ENCODE measurements around the gene CTSS. TPM values are rescaled to one million over a fixed set of nuclear protein-coding genes. Genes with fewer than 3 reads are reported as not detected.

Gene CTSS
- total RNA-seq (5.7 and 11.1 TPM in 2 replicates), polyA plus RNA-seq (3.5 and 4.0 TPM in 2 replicates), polyA minus RNA-seq (7.3 and 12.3 TPM in 2 replicates), Bru-seq, nascent RNA (percentile 47 among the genes with signal in this experiment), BruChase-seq, experiment 1, labeled RNA remaining after a 6-hour chase (percentile 46 among the genes with signal in this experiment), BruChase-seq, experiment 2, labeled RNA remaining after a 2-hour chase (percentile 41 among the genes with signal in this experiment)
- 5.6 and 6.6 TPM in 2 replicates for polyA plus RNA-seq (2011; cell fraction: cytosol; rRNA removed)
- 2.8 and 3.2 TPM in 2 replicates for polyA plus RNA-seq (2011; cell fraction: nucleus; rRNA removed)
- 2.8 and 7.5 TPM in 2 replicates for polyA plus RNA-seq (2012)
- polyA minus RNA-seq (2011; cell fraction: cytosol; rRNA and poly(A)+ RNA removed) = not detected
- 2.3 and 2.8 TPM in 2 replicates for polyA minus RNA-seq (2011; cell fraction: nucleus; rRNA and poly(A)+ RNA removed)
- long read RNA-seq, full-length matches to known transcripts = 9 of 15 reads
- long read RNA-seq, partial matches to known transcripts = 4 of 15 reads
- long read RNA-seq, other reads (novel, unspliced or antisense) = 2 of 15 reads

DNA sequence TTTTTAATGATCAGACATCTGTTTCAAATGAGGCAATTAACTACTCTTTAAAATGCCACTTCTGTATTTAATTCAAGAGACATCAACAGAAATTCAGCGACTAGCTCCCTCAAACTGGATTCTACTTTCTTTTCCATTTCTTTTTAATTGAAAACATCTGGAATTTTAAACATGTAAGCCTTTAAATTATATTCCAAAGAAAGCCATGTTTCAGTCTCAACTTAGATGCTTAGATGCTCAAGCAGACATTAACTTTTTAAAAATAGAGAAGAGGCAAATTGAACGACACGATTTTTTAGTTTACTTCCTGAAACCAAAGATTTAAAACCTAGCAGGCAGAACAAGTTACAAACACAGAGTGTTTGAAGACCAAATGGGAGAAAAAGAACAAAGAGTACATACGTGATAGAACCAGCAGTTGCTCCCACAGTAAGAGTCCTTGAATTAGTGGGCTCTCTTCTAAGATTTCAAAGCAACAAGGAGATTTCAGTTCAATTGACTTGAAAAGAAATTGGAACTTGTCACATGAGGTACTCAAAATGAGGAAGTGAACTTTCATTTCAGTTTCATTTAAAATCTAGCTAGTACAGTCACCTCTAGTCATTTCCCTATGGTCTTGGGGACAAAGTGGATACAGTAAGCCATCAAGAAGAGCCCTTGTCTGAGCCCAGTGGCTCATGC, at the start of gene CTSS:
CTSS (minus strand) TSS at position 483 of the 681 bp plus-strand sequence. CDS start 1,015 bp downstream, outside the sequence.
- H3K4me2 ChIP-seq (ENCODE audit: insufficient read depth, low read length) = peak within 1 kb of the TSS; percentile 47
- CTCF ChIA-PET = interaction anchor here (0.7 to 1.8 kb wide), 3 partner anchors 10 to 73 kb away, joined by 3 to 8 read pairs (median 5); no protein-coding TSS in a partner anchor
- peak; percentile 58 for FAIRE-seq
- no peaks in the 10 kb centered on the region for H3K27me3 ChIP-seq (ENCODE audit: control insufficient read depth in 2 of 2, insufficient read depth in 2 of 2, low read length in 2 of 2)
- H2AFZ ChIP-seq (ENCODE audit: low read depth, low read length) = peak within 1 kb of the TSS; percentile 95
- H3K79me2 ChIP-seq (ENCODE audit: control insufficient read depth, insufficient read depth, low read length) = no peaks in the 10 kb centered on the region
- DNase-seq (ENCODE audit: low read depth, low spot score) = peak; percentile 58
- POLR2A ChIA-PET = interaction anchor here (0.5 kb wide), 1 partner anchor 168 kb away, joined by 5 read pairs; no protein-coding TSS in a partner anchor
- peak within 1 kb of the TSS in 1 of 3 experiments; percentile 6 for H3K4me3 ChIP-seq (replicated peaks in 1 of 3; ENCODE audit: insufficient read depth in 1 of 3, low read depth in 1 of 3, low read length in 3 of 3)
- no peaks in the 10 kb centered on the region for H3K9me1 ChIP-seq (replicated peaks; ENCODE audit: control insufficient read depth, extremely low read depth, insufficient read depth, low read length)
- no peaks in the 10 kb centered on the region for H3K36me3 ChIP-seq (ENCODE audit: control insufficient read depth in 2 of 2, extremely low read depth in 1 of 2, insufficient read depth in 2 of 2, low read length in 2 of 2)
- peak within 1 kb of the TSS; percentile 80 for H3K27ac ChIP-seq (ENCODE audit: insufficient read depth, low read depth, low read length)
- TF ChIP-seq, protein P1, sequence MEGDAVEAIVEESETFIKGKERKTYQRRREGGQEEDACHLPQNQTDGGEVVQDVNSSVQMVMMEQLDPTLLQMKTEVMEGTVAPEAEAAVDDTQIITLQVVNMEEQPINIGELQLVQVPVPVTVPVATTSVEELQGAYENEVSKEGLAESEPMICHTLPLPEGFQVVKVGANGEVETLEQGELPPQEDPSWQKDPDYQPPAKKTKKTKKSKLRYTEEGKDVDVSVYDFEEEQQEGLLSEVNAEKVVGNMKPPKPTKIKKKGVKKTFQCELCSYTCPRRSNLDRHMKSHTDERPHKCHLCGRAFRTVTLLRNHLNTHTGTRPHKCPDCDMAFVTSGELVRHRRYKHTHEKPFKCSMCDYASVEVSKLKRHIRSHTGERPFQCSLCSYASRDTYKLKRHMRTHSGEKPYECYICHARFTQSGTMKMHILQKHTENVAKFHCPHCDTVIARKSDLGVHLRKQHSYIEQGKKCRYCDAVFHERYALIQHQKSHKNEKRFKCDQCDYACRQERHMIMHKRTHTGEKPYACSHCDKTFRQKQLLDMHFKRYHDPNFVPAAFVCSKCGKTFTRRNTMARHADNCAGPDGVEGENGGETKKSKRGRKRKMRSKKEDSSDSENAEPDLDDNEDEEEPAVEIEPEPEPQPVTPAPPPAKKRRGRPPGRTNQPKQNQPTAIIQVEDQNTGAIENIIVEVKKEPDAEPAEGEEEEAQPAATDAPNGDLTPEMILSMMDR (IDR thresholded peaks at IDR 0.05; ENCODE audit: extremely low read depth in 1 of 2, insufficient read depth in 1 of 2, low read depth in 1 of 2, low read length in 2 of 2) = no peak
- no peak for TF ChIP-seq EZH2 (IDR thresholded peaks at IDR 0.05; ENCODE audit: borderline replicate concordance, low read depth, low read length, severe bottlenecking)
- no peak for TF ChIP-seq POLR2AphosphoS5 (IDR thresholded peaks at IDR 0.05; ENCODE audit: insufficient read depth, low read depth, low read length)
- no peak for TF ChIP-seq GATA2 (IDR thresholded peaks at IDR 0.05; ENCODE audit: insufficient read depth, insufficient read length, low read depth, low read length)
- TF ChIP-seq POLR2A (IDR thresholded peaks at IDR 0.05; ENCODE audit: low read depth, low read length) = no peak
- no peak for TF ChIP-seq JUN (IDR thresholded peaks at IDR 0.05; ENCODE audit: borderline replicate concordance, insufficient read depth, insufficient read length, low read depth)
- peaks cover 23% of the 10 kb centered on the region for H3K4me1 ChIP-seq (ENCODE audit: control insufficient read depth, extremely low read depth, insufficient read depth, low read length)
- no peaks in the 10 kb centered on the region for H3K9me3 ChIP-seq (replicated peaks; ENCODE audit: control insufficient read depth, insufficient read depth, low read length)
- dilution Hi-C loops (cut with MboI; ENCODE audit: extremely low pct_ligation_motif_present, low sequenced_read_pairs) = no loop called here
- no peaks in the 10 kb centered on the region for H4K20me1 ChIP-seq (replicated peaks; ENCODE audit: control insufficient read depth, extremely low read depth, insufficient read depth, low read length)
- peak within 1 kb of the TSS; percentile 69 for H3K9ac ChIP-seq (replicated peaks; ENCODE audit: extremely low read depth, insufficient read depth, low read length)
- intact Hi-C loops (cut with micrococcal nuclease) = loop anchor here (2.0 kb wide), 2 partner anchors 15 to 69 kb away; partner anchors contain the start of gene GOLPH3L
- TSS peak; percentile 91 for BruUV-seq (replicated peaks)

Data from endothelial cell of umbilical vein (primary cell).